DMS 273 (cell line): ENCODE results near the gene YPEL5.

Experiments
- DNase-seq: peaks from one replicate; lab custom pipeline; 2025; ENCODE audit not compliant: unreplicated experiment; lab: John Stamatoyannopoulos, UW

YPEL5 gene

DNA sequence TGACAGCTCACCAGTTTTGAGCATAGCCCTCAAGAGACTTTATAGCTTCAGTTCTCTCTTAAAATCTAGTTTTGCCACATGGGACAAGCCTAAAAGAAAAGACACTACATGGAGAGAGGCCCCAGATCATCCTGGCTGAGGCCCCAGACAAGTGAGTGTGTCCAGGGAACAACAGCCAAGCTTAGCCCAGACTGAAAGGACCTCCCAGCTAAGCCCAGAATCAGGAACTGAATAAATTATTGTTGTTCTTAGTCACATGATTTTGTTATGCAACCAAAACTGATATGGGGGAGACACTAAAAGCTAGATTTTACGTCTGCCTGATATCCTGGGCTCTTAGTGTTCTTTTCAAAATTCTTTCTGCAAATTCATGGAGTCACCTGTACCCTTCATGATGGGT, 55.2 kb downstream of the YPEL5 start:
- DNase-seq = no peak

DNA sequence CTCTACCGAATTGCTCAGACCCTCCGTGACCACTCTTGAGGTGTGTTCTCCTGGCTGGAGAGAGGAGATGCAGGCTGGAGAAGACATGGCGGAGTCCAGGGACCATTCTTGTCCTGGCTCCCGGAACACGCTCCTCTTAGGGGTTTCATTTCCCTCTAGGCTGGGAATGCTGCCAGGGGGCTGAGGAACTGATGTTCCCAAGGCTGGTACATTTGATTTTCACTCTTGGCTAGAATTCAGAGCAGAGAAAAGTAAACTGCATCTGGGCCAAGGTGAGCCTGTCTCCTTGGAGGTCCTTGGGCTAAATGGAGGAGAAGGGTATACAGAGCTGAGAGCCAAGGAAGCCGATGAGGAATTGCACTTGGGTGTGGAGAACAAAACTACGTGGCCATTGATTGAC, 56.3 kb downstream of the YPEL5 start:
- DNase-seq = no peak

DNA sequence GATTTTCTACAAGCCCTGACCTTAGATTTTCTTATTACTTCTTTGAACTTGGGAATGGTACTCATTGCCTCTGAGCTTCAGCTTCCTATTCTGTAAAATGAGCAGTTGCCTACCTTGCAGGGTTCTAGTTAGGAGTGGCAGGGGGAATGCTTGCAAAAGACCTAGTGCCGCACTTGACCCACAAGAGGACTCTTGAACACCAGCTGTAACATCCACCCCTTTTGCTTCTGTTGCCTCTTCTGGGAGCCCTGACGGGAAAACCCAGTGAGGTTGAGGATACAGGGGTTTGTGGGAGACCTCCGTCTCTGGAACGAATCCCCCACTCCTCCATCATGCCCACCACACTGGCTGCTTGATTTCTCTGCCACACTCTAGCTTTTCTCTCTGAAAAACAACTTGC, 57.5 kb downstream of the YPEL5 start:
- no peak for DNase-seq

DNA sequence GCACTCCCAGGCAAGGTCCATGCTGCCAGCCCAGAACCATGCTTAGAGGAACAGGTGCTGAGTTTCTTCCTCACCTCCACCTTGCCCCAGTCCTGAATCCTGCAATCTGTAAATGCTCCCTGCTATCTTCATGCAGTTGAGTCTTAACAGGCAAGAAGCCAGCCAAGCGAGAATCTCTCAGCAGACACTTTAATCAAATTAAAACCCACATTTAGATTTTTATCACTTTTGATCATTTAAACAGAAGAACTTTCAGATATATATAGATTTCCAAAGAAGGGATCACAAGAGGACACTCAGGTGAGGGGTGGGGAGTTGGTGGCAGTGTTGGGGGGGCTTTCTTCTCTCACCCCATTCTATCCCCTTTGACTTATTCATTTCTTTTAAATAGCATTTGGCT, 58.6 kb downstream of the YPEL5 start:
- DNase-seq = no peak

DNA sequence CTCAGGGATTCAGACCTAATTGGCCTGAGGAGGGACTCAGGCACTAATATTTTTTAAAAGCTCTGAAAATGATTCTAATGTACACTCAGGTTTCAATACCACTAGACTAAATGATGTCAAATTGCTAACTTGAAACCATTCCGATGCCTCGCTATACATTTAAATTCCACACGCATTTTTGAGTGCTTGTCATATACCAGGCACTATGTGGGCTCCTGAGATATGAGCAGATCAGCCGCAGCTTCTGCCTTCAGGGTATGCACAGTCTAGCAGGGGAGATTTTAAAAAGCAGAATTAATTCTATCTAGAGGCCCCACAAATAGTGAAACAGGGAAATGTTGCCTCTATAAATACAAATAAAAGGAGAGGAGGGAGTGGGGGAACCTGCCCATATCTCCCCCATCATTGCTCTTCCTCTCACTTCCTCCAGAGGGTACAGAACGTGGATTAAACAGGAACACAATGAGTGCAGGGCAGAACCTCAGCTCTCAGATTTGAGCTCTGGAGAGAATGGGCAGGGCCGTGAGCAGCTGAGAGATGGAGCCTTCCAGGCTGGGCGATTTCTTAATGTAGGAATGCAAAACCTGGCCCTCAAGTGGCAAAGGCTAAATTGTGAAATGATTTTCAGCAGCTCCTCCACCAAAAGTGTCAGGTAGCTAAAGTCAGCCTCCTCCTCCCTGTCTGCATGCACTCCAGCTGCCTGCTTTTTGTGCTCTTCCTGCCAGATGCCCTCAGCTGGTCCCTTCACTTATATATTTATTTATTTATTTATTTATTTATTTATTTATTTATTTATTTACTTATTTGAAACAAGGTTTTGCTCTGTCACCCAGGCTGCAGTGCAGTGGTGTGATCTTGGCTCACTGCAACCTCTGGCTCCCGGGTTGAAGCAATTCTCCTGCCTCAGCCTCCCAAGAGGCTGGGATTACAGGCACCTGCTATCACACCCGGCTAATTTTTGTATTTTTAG, 59.9 kb downstream of the YPEL5 start:
- DNase-seq = peak; percentile 30

DNA sequence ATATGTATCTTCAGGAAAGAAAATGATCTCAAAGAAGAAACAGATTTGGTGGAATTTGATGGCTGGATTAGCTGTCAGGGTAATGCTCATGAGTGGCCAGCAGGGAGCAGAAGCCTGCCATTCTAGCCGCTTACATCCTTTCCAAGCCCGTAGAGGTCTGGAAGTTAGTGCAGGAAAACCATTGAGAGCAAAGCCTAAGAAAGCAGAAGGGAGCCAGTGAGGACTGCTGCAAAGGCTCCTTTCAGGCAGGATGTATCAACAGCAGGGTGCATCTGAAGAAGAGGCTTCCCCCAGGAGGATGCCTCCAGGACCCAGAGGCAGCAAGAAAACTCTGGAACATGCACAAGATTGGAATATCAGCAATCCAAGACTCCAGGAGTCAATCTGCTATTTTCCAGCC, 61.6 kb downstream of the YPEL5 start:
- peak; percentile 82 for DNase-seq

DNA sequence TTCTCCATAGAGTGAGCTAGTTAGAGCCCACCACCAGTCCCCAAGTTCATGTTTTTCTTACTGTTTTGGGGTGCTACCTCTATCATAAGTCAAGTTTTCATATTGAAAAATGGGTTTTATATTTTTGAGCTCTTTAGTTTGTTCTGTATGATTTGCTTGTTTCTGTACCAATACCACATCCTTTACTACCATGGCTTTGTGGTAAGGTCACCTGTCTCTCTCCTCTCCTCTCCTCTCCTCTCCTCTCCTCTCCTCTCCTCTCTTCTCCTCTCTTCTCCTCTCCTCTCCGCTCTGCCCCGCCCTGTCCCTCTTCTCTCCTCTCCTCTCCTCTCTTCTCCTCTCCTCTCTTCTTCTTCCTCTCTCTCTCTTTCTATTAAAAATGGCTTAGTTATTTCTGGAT, 62.4 kb downstream of the YPEL5 start:
- DNase-seq = no peak
